NCI-H2107 treated with DMSO at 0.1 percent for 48 hours (cell line): ENCODE results near the gene BAAT.

Experiments
- DNase-seq: peaks from one replicate; lab custom pipeline; 2025; ENCODE audit not compliant: unreplicated experiment; lab: John Stamatoyannopoulos, UW

BAAT gene

GRCh38 chr9:101324245-101324804, 60.5 kb downstream of the BAAT start:
- no peak for DNase-seq

- DNase-seq: no peak
Measured at GRCh38 chr9:101323129-101323528, 61.7 kb downstream of the BAAT start.

- DNase-seq: no peak
Measured at GRCh38 chr9:101317735-101318134, 67.1 kb downstream of the BAAT start.

GRCh38 chr9:101315112-101315450, 69.7 kb downstream of the BAAT start:
- DNase-seq: no peak

GRCh38 chr9:101312661-101313060, 72.1 kb downstream of the BAAT start:
- no peak for DNase-seq

GRCh38 chr9:101311758-101312420, 72.9 kb downstream of the BAAT start:
- peak; percentile 95 for DNase-seq

GRCh38 chr9:101311191-101311590, 73.6 kb downstream of the BAAT start:
- DNase-seq: no peak
